NCI-H345 (cell line): ENCODE data around the gene OR4M1.
A peak's percentile ranks its signal among the peaks of the same experiment; 100 is the strongest.
"Not testable (repeated sequence)": the region's sequence is repeated elsewhere in the genome, so short reads cannot be mapped to it uniquely, and the experiment has no call there.

Experiments
- DNase-seq: peaks from one replicate; lab custom pipeline; 2025; lab: John Stamatoyannopoulos, UW

The OR4M1 gene

GRCh38 chr14:19773204-19773603 is at the start of gene OR4M1:
Gene OR4M1 (plus strand): TSS chr14:19773504. CDS start chr14:19780323, 6,819 bp downstream.
- not testable (repeated sequence) for DNase-seq

GRCh38 chr14:19729359-19729758 is 43.9 kb upstream of the OR4M1 start:
- DNase-seq, result no peak

GRCh38 chr14:19729763-19730162 is 43.5 kb upstream of the OR4M1 start:
- DNase-seq, result no peak

- DNase-seq, result not testable (repeated sequence)
These were observed 39.4 kb upstream of the OR4M1 start for GRCh38 chr14:19733893-19734292.

- DNase-seq, result no peak
These were observed 30.0 kb upstream of the OR4M1 start, which contains the start of gene OR4Q3 for GRCh38 chr14:19743256-19743655. Gene OR4Q3 (plus strand): TSS chr14:19743571.

- not testable (repeated sequence) for DNase-seq
These were observed 21.0 kb upstream of the OR4M1 start for GRCh38 chr14:19752316-19752715.

- no peak for DNase-seq
These were observed 19.1 kb upstream of the OR4M1 start for GRCh38 chr14:19754172-19754571.

- not testable (repeated sequence) for DNase-seq
These were observed 1.8 kb upstream of the OR4M1 start for GRCh38 chr14:19771491-19771890.

- no peak for DNase-seq
These were observed 1.3 kb upstream of the OR4M1 start for GRCh38 chr14:19771895-19772430.

- not testable (repeated sequence) for DNase-seq
These were observed 850 bp upstream of the OR4M1 start for GRCh38 chr14:19772454-19772853.

- DNase-seq, result no peak
These were observed 2.3 kb downstream of the OR4M1 start for GRCh38 chr14:19775587-19775986.

- not testable (repeated sequence) for DNase-seq
These were observed 12.5 kb downstream of the OR4M1 start for GRCh38 chr14:19785848-19786247.

- DNase-seq, result not testable (repeated sequence)
These were observed 14.0 kb downstream of the OR4M1 start for GRCh38 chr14:19787318-19787717.

GRCh38 chr14:19788150-19788549 is 14.8 kb downstream of the OR4M1 start:
- DNase-seq, result not testable (repeated sequence)

- DNase-seq, result not testable (repeated sequence)
These were observed 23.3 kb downstream of the OR4M1 start for GRCh38 chr14:19796520-19797108.

- no peak for DNase-seq
These were observed 26.6 kb downstream of the OR4M1 start for GRCh38 chr14:19799880-19800279.

- peak; percentile 37 for DNase-seq
These were observed 27.2 kb downstream of the OR4M1 start for GRCh38 chr14:19800282-19801117.

- DNase-seq, result no peak
These were observed 27.8 kb downstream of the OR4M1 start for GRCh38 chr14:19801118-19801464.

- not testable (repeated sequence) for DNase-seq
These were observed 30.2 kb downstream of the OR4M1 start, which contains the start of gene OR4N2 for GRCh38 chr14:19803470-19803869. Gene OR4N2 (plus strand): TSS chr14:19803770. CDS start chr14:19827449, 23,679 bp downstream.

GRCh38 chr14:19813171-19813920 is 40.0 kb downstream of the OR4M1 start:
- DNase-seq, result not testable (repeated sequence)

GRCh38 chr14:19819879-19820278 is 46.6 kb downstream of the OR4M1 start:
- DNase-seq, result not testable (repeated sequence)

GRCh38 chr14:19821016-19821415 is 47.7 kb downstream of the OR4M1 start:
- DNase-seq, result not testable (repeated sequence)
